ENCODE data around the gene MGME1. TPM values are rescaled to one million over a fixed set of nuclear protein-coding genes. Genes with fewer than 3 reads are reported as not detected.

The MGME1 gene
- total and polyA plus RNA-seq, 2 of the 13 experiments (the other 11 are each of a cell fraction or from before 2014, with no cell fraction given): 36.7 to 66.6 TPM

DNA sequence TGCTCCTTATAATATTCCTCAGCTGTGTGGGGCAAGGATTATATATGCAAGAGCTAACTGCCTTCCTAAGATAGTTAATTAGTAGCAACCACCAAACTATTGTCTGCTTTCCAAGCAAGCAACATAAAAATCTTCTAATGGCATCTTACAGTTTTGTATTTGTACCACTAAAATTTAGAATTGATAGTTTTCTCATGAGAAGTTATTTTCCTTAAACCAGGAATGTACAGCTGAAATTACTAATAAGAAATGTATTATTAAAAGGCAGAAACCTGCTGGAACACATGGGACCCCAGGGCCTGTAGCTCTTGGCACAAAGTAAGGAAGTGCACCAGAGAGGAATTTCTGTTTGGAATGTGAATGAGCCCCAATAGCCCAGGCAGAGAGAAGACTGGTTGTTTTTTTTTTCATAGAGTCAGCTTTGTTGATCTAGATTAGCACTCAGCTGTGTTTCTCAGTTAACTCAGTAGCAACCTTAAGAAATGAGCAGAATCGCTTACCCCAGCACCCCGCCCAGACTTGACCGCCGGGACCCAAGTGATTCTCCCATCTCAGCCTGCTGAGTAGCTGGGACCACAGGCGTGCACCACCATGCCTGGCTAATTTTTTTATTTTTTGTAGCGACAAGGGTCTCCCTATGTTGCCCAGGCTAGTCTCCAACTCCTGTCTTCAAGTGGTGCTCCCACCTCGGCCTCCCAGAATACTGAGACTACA lies 2.6 kb downstream of the MGME1 start (continued):
- TF ChIP-seq, protein P1, sequence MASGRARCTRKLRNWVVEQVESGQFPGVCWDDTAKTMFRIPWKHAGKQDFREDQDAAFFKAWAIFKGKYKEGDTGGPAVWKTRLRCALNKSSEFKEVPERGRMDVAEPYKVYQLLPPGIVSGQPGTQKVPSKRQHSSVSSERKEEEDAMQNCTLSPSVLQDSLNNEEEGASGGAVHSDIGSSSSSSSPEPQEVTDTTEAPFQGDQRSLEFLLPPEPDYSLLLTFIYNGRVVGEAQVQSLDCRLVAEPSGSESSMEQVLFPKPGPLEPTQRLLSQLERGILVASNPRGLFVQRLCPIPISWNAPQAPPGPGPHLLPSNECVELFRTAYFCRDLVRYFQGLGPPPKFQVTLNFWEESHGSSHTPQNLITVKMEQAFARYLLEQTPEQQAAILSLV (CRISPR knock-in tag; IDR thresholded peaks at IDR 0.05; ENCODE audit: borderline replicate concordance): no peak
- TF ChIP-seq, protein P2, sequence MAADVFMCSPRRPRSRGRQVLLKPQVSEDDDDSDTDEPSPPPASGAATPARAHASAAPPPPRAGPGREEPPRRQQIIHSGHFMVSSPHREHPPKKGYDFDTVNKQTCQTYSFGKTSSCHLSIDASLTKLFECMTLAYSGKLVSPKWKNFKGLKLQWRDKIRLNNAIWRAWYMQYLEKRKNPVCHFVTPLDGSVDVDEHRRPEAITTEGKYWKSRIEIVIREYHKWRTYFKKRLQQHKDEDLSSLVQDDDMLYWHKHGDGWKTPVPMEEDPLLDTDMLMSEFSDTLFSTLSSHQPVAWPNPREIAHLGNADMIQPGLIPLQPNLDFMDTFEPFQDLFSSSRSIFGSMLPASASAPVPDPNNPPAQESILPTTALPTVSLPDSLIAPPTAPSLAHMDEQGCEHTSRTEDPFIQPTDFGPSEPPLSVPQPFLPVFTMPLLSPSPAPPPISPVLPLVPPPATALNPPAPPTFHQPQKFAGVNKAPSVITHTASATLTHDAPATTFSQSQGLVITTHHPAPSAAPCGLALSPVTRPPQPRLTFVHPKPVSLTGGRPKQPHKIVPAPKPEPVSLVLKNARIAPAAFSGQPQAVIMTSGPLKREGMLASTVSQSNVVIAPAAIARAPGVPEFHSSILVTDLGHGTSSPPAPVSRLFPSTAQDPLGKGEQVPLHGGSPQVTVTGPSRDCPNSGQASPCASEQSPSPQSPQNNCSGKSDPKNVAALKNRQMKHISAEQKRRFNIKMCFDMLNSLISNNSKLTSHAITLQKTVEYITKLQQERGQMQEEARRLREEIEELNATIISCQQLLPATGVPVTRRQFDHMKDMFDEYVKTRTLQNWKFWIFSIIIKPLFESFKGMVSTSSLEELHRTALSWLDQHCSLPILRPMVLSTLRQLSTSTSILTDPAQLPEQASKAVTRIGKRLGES (CRISPR knock-in tag; IDR thresholded peaks at IDR 0.05; ENCODE audit: borderline replicate concordance): no peak
- no peak for TF ChIP-seq CENPT (CRISPR knock-in tag; IDR thresholded peaks at IDR 0.05; ENCODE audit: low read depth)
- peak; percentile 38 for TF ChIP-seq PHF8 (CRISPR knock-in tag; IDR thresholded peaks at IDR 0.05)
- TF ChIP-seq POLR2AphosphoS2 (IDR thresholded peaks at IDR 0.05; ENCODE audit: low read depth, low read length): no peak
- TF ChIP-seq, protein P3, sequence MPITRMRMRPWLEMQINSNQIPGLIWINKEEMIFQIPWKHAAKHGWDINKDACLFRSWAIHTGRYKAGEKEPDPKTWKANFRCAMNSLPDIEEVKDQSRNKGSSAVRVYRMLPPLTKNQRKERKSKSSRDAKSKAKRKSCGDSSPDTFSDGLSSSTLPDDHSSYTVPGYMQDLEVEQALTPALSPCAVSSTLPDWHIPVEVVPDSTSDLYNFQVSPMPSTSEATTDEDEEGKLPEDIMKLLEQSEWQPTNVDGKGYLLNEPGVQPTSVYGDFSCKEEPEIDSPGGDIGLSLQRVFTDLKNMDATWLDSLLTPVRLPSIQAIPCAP (CRISPR knock-in tag; IDR thresholded peaks at IDR 0.05; ENCODE audit: low read depth): no peak
- TF ChIP-seq, protein P4, sequence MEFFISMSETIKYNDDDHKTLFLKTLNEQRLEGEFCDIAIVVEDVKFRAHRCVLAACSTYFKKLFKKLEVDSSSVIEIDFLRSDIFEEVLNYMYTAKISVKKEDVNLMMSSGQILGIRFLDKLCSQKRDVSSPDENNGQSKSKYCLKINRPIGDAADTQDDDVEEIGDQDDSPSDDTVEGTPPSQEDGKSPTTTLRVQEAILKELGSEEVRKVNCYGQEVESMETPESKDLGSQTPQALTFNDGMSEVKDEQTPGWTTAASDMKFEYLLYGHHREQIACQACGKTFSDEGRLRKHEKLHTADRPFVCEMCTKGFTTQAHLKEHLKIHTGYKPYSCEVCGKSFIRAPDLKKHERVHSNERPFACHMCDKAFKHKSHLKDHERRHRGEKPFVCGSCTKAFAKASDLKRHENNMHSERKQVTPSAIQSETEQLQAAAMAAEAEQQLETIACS (CRISPR knock-in tag; IDR thresholded peaks at IDR 0.05): no peak
- TF ChIP-seq ZNF121 (CRISPR knock-in tag; IDR thresholded peaks at IDR 0.05): peak; percentile 93
- TF ChIP-seq, protein P5, sequence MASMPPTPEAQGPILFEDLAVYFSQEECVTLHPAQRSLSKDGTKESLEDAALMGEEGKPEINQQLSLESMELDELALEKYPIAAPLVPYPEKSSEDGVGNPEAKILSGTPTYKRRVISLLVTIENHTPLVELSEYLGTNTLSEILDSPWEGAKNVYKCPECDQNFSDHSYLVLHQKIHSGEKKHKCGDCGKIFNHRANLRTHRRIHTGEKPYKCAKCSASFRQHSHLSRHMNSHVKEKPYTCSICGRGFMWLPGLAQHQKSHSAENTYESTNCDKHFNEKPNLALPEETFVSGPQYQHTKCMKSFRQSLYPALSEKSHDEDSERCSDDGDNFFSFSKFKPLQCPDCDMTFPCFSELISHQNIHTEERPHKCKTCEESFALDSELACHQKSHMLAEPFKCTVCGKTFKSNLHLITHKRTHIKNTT (CRISPR knock-in tag; IDR thresholded peaks at IDR 0.05): no peak
- TF ChIP-seq, protein P6, sequence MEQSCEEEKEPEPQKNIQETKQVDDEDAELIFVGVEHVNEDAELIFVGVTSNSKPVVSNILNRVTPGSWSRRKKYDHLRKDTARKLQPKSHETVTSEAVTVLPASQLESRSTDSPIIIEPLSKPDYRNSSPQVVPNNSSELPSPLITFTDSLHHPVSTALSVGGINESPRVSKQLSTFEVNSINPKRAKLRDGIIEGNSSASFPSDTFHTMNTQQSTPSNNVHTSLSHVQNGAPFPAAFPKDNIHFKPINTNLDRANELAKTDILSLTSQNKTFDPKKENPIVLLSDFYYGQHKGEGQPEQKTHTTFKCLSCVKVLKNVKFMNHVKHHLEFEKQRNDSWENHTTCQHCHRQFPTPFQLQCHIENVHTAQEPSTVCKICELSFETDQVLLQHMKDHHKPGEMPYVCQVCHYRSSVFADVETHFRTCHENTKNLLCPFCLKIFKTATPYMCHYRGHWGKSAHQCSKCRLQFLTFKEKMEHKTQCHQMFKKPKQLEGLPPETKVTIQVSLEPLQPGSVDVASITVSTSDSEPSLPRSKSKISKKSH (CRISPR knock-in tag; IDR thresholded peaks at IDR 0.05; ENCODE audit: borderline replicate concordance): no peak
- TF ChIP-seq SIX4 (CRISPR knock-in tag; IDR thresholded peaks at IDR 0.05): no peak
- no peak for TF ChIP-seq CC2D1A (CRISPR knock-in tag; IDR thresholded peaks at IDR 0.05)
- no peak for TF ChIP-seq ZNF775 (CRISPR knock-in tag; IDR thresholded peaks at IDR 0.05; ENCODE audit: borderline replicate concordance)
- no peak for TF ChIP-seq PTBP1 (IDR thresholded peaks at IDR 0.05; ENCODE audit: low read depth, low read length, poor library complexity, severe bottlenecking)
- TF ChIP-seq GATAD1 (CRISPR knock-in tag; IDR thresholded peaks at IDR 0.05): no peak
- no peak for TF ChIP-seq CHCHD3 (CRISPR knock-in tag; IDR thresholded peaks at IDR 0.05)
- TF ChIP-seq, protein P7, sequence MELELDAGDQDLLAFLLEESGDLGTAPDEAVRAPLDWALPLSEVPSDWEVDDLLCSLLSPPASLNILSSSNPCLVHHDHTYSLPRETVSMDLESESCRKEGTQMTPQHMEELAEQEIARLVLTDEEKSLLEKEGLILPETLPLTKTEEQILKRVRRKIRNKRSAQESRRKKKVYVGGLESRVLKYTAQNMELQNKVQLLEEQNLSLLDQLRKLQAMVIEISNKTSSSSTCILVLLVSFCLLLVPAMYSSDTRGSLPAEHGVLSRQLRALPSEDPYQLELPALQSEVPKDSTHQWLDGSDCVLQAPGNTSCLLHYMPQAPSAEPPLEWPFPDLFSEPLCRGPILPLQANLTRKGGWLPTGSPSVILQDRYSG (CRISPR knock-in tag; IDR thresholded peaks at IDR 0.05): no peak
- TF ChIP-seq SALL1 (CRISPR knock-in tag; IDR thresholded peaks at IDR 0.05): no peak; the same call in 1 of the 2 replicates
- no peak for TF ChIP-seq ZFP36L2 (CRISPR knock-in tag; IDR thresholded peaks at IDR 0.05)
- no peak for TF ChIP-seq TGIF2 (CRISPR knock-in tag; IDR thresholded peaks at IDR 0.05)

Measured in HepG2 (cell line).